HL-60 (cell line): ENCODE measurements around the gene CYP4X1.
"Not testable (repeated sequence)": the region's sequence is repeated elsewhere in the genome, so short reads cannot be mapped to it uniquely, and the experiment has no call there.

ENCODE experiments used
- DNase-seq, 2 experiments: peaks; one replicate each; pipeline ENCODE4 v3.0.0-alpha.2; 2010 to 2020; ENCODE audit warnings: low read depth in 1 of 2, low spot score in 1 of 2
- H3K27ac ChIP-seq: fragments of 250-450 bp; sonication (Bioruptor Pico); replicated peaks from 2 replicates; pipeline ENCODE4 v1.5.1; 2020; ENCODE audit warnings: mild to moderate bottlenecking, moderate library complexity
- H3K27me3 ChIP-seq: fragments of 250-450 bp; sonication (Bioruptor Pico); 2 replicates; pipeline ENCODE4 v1.5.1; 2021; ENCODE audit warnings: mild to moderate bottlenecking, moderate library complexity; ENCODE audit not compliant: insufficient read depth, poor library complexity, severe bottlenecking
- H3K4me3 ChIP-seq: replicated peaks from 2 replicates; pipeline ENCODE4 v1.5.1; 2011; ENCODE audit warnings: mild to moderate bottlenecking, control low read depth, low read length; ENCODE audit not compliant: insufficient read depth
- GABPA ChIP-seq: IDR thresholded peaks from 2 replicates; pipeline ENCODE4 v1.6.1; 2012; ENCODE audit warnings: low read depth
- POLR2AphosphoS5 ChIP-seq: IDR thresholded peaks from 2 replicates; pipeline ENCODE4 v1.6.1; 2012; ENCODE audit warnings: low read depth
- REST ChIP-seq: IDR thresholded peaks from 2 replicates; pipeline ENCODE4 v1.6.1; 2012; ENCODE audit warnings: low read depth; ENCODE audit not compliant: insufficient replicate concordance
- SPI1 ChIP-seq: IDR thresholded peaks from 2 replicates; pipeline ENCODE4 v1.6.1; 2012; ENCODE audit warnings: low read depth, mild to moderate bottlenecking, borderline replicate concordance
- TF ChIP-seq, protein P1 (sequence below): IDR thresholded peaks from one replicate; pipeline ENCODE4 v1.5.1; 2011; ENCODE audit warnings: low read length, control low read depth, inconsistent platforms; ENCODE audit not compliant: insufficient read depth

The CYP4X1 gene

DNA sequence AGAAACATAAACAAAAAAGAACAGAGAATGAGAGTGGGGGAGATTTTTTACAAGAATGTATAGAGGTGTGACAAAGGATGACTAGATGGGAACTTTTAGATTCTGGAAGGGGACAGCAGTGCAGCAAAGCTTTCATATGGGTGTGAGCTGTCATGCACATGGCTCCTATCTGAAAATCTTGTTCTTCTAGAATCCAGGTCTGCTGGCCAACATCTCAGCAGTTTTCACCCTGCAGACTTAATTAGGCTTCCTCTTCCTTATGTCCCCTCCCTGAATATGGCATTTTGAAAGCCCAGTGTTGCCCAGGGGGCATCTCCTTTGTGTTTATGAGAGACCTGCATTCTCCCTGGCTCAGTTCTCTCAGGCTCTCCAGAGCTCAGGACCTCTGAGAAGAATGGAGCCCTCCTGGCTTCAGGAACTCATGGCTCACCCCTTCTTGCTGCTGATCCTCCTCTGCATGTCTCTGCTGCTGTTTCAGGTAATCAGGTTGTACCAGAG, 43.7 kb downstream of the CYP4X1 start, which contains the start of gene CYP4Z1:
CYP4Z1 (plus strand) TSS at position 135 of the 498 bp plus-strand sequence; CDS start at position 395, 260 bp downstream.
- H3K27me3 ChIP-seq = peaks cover 4% of the 10 kb centered on the region
- no peak for DNase-seq
- no peak within 1 kb of the TSS for H3K4me3 ChIP-seq
- no peak for TF ChIP-seq POLR2AphosphoS5
- no peak for TF ChIP-seq REST
- TF ChIP-seq, protein P1, sequence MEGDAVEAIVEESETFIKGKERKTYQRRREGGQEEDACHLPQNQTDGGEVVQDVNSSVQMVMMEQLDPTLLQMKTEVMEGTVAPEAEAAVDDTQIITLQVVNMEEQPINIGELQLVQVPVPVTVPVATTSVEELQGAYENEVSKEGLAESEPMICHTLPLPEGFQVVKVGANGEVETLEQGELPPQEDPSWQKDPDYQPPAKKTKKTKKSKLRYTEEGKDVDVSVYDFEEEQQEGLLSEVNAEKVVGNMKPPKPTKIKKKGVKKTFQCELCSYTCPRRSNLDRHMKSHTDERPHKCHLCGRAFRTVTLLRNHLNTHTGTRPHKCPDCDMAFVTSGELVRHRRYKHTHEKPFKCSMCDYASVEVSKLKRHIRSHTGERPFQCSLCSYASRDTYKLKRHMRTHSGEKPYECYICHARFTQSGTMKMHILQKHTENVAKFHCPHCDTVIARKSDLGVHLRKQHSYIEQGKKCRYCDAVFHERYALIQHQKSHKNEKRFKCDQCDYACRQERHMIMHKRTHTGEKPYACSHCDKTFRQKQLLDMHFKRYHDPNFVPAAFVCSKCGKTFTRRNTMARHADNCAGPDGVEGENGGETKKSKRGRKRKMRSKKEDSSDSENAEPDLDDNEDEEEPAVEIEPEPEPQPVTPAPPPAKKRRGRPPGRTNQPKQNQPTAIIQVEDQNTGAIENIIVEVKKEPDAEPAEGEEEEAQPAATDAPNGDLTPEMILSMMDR = no peak
- no peak for TF ChIP-seq SPI1
- no peak for TF ChIP-seq GABPA
- no peak within 1 kb of the TSS for H3K27ac ChIP-seq

DNA sequence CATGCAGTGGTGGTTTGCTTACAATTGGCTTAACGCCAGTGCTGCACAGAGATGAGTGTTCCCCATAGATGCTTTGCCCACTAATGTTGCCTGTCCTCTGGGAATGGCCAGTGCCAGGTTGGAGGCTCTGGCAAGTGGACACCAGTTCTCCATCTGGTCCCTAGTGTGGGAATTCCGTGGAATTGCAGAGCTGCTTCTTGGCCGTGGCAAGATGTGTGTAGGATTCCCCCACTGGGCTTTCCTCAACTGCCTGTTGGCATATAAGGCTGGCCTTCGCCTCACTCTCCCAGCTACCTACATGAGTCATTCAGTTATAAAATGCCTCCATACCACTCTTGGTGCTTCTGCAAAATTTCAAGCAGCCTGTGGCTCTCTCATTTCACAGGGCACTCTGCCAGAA, 45.6 kb downstream of the CYP4X1 start:
- not testable (repeated sequence) for H3K27me3 ChIP-seq, H3K27ac ChIP-seq, DNase-seq, H3K4me3 ChIP-seq

DNA sequence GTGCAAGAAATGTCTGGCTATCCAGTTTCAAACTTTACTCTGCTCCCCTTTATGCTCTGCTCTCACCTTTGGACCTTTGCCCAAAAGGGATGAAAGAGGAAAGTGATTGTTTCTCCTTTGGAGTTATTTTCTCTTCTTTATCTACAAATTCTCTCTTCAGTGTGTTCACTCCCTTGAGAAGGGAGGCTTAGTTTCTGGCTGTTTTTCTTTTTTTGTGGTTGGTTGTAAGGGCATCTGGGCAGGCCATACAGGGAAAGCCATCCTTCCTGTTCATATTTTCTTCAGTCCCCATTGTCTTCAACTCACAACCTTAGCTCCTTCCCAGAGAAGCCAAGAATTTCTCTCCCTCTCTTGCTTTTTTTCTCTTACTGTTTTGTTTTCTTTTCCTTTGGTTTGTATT, 46.0 kb downstream of the CYP4X1 start:
- H3K27me3 ChIP-seq, H3K27ac ChIP-seq, H3K4me3 ChIP-seq, DNase-seq: not testable (repeated sequence)

DNA sequence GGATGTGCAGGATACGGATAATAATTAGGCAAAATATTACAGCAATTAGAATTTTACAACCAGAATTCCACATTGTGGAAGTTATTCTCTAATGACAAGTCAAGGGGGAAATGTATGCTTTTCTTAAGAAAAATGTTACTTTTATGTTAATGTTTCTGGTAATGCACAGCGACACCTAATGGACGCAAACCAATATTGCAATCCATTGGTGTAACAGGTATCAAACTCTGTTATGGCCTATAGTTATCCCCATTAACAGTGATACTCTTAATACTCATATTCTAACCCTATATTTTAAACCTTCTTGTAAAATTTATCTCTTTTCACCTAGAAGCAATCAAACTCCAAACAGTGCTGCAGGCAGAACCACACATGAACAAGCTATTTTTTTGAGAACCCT, 65.9 kb downstream of the CYP4X1 start:
- not testable (repeated sequence) for H3K27ac ChIP-seq, H3K27me3 ChIP-seq, H3K4me3 ChIP-seq
- peak; percentile 1 to 39 for DNase-seq

- not testable (repeated sequence) for H3K27ac ChIP-seq, DNase-seq, H3K4me3 ChIP-seq, H3K27me3 ChIP-seq
Observed at GRCh38 chr1:47091476-47091875, 68.0 kb downstream of the CYP4X1 start.
